ENCODE data around the gene GABBR2.

DNA sequence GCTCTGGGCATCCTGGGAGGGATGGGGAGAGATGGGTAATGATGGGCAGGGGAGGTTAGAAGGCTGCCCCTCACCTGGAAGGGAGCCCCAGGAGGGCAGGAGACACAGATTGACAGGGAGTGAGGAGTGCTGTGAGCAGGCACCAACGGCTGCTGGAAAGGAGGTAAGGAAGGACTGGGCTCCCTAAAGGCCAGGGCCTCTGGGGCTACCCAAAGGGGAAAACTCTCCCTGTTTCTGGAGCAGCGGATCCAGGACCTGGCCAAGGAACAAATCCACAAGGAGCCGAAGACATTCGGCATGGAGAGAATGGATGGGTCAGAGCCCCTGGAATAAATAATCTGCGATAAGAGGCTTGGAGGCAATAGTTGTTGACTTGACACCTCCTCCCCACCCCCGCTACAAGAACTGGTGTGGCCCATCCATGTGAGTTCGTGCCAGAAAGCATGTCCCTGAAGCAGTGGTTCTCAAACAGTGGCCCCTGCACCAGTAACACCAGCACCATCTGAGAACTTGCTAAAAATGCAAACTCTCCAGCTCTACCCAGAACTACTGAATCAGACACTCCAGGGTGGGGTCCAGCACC lies 208.3 kb downstream of the GABBR2 start:
- TF ChIP-seq, protein P1, sequence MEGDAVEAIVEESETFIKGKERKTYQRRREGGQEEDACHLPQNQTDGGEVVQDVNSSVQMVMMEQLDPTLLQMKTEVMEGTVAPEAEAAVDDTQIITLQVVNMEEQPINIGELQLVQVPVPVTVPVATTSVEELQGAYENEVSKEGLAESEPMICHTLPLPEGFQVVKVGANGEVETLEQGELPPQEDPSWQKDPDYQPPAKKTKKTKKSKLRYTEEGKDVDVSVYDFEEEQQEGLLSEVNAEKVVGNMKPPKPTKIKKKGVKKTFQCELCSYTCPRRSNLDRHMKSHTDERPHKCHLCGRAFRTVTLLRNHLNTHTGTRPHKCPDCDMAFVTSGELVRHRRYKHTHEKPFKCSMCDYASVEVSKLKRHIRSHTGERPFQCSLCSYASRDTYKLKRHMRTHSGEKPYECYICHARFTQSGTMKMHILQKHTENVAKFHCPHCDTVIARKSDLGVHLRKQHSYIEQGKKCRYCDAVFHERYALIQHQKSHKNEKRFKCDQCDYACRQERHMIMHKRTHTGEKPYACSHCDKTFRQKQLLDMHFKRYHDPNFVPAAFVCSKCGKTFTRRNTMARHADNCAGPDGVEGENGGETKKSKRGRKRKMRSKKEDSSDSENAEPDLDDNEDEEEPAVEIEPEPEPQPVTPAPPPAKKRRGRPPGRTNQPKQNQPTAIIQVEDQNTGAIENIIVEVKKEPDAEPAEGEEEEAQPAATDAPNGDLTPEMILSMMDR (IDR thresholded peaks at IDR 0.05) = no peak
- TF ChIP-seq POLR2AphosphoS5 (IDR thresholded peaks at IDR 0.05) (no peak), POLR2A (IDR thresholded peaks at IDR 0.05) (no peak), EP300 (IDR thresholded peaks at IDR 0.05) (no peak)

Data from suprapubic skin (tissue), 4 donors.